Stimulated activated CD4-positive, alpha-beta T cell treated with anti-CD3 and anti-CD28 coated beads, Interleukin-1b, Interleukin-23, amount 100 ng/mL, for 4 hours (primary cell): ENCODE results near the gene TTLL12.

Experiments used
- DNase-seq, 2 donors: peaks; one replicate each; pipeline ENCODE4 v3.0.0-alpha.2; 2020; ENCODE audit warnings: low read depth in 2 of 2

The TTLL12 gene

DNA sequence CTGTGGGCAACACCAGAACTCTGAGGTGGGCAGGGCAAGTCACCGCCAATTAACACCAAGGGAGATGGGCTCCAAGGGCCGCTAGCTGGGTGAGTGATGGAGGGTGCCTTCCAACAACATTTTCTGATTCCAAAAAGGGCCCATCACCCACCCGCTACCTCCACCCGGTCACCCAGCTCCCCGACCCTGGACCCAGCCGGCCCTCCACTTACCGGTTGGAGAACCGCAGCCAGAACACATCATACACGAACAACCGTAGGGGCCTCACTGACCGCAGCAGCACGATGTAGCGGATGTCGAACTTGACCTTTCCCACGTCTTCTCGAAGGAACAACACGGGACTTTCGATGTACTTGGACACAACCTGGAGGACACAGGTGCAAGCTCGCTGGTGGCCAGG is 14.7 kb downstream of the TTLL12 start:
- DNase-seq: no peak

- DNase-seq: no peak
Measured at GRCh38 chr22:43171607-43172006, 15.3 kb downstream of the TTLL12 start.

DNA sequence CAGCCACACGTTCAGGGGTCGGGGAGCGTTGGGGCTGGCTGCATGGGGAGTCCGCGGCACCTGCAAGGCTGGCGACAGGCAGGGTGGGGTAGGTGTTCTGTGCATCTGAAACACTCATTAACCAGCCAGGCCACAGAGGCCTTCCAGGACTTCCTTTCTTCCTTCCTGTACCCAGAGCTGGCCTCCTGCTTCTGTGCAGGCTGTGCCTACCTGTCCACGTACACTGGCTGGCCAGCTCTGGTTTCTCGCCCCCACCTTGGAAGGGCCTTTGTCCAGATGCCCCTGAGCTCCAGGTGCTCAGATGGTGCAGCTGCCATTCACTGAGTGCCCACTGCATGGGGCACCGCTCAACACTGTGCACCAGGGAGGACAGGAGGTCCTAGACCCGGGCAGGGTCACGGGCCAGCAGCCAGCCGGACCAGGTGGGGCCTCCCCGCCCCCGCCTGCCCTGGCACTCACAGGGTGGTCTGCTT is 15.9 kb downstream of the TTLL12 start:
- no peak for DNase-seq

GRCh38 chr22:43170131-43170480 is 16.8 kb downstream of the TTLL12 start:
- no peak for DNase-seq

DNA sequence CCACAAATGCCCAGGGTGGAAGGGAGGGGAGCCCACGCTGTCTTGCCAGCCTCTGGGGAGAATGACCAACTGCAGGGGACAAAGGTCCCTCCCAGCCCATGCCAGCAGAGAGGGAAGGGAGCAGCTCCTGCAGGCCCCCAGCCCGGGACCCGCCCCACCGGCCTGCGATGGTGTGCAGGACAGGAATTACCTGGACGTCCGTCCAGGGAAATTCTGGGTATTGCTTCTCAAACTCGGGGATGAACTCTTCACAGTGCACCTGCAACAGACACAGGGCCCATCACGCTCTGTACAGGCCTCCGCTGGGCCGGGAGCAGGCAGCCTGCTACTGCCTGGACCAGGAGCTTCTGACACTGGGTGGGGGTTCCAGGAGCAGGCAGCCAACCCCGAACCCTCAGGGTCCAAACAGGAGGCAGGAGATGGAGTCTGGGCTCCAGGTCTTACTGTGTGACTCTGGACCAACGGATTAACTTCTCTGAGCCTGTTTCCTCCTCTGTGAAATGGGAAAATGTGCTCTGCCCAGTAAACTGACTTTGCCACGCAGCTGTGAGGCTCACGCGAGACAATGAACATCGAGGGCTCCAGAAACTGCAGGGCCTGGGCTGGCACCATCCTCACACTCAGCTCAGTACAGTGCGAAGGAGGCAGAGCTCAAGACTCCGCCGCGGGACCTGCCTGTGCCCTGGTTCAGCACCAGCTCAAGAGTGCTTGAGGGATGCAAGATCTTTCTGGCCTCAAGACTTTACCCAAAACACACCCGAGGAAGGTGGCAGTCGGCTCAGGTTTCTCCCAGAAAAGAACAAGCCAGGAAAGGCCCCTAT is 17.4 kb downstream of the TTLL12 start:
- no peak for DNase-seq

DNA sequence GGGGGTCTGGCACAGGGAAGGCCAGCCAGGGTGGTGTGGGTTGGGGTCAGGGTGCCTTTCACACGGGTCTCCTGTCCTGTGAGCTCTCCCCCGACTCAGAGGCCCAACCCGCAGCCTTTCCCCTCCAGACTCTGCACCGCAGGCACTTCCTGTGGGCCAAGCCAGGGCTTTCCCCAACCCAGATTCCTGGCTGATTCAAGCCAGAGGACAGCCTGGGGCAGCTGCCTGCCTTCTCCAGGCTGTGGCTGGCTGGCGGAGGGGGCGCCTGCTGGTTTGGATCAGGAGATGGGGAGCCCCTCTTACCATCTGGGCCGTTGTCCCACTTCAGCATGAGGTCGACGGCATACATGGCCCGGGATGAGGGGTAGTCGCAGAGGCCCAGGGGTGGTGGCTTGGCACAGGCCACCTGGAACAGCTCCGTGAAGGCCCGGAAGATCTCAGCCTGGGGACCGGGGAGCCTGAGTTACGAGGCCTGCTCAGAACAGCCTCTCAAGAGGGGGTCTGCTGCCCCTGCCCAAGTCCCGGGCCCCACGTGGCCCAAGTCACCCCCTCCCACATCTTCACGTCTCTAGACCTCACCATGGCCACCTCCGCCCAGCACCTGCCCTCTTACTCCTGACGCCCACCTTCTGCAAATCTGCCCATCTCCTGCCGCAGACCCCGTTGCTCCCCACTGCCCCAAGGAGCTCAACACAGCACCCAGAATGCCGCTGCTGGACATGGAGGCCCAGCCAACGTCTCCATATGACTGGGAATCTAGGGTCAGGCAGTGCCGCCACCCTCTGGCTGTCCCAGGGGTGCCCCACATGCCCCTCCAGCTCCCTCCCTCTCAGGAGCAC is 18.2 kb downstream of the TTLL12 start:
- DNase-seq: no peak

GRCh38 chr22:43167001-43167589 is 19.8 kb downstream of the TTLL12 start:
- no peak for DNase-seq

- no peak for DNase-seq
Measured at GRCh38 chr22:43166132-43166930, 20.6 kb downstream of the TTLL12 start.

DNA sequence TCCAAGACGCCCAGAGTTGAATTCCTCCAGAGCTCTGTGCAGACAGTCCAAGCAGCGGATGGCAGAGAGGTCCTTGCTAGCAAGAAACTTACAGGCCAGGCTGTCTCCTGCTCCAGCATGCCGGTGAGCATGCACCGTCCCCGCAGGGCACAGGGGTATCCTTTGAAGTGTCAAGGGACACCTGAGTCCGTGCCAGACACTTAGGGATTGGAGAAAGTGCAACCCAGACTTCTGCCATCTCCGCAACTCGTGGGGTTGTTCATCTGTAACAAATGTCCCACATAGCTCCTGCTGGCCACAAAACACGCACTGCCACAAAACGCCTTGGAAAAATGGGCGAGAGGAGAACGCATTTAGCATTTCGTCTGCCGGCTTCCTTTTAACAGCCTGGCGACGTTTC is 22.3 kb downstream of the TTLL12 start:
- no peak for DNase-seq

GRCh38 chr22:43163241-43163795 is 23.6 kb downstream of the TTLL12 start:
- DNase-seq: no peak

DNA sequence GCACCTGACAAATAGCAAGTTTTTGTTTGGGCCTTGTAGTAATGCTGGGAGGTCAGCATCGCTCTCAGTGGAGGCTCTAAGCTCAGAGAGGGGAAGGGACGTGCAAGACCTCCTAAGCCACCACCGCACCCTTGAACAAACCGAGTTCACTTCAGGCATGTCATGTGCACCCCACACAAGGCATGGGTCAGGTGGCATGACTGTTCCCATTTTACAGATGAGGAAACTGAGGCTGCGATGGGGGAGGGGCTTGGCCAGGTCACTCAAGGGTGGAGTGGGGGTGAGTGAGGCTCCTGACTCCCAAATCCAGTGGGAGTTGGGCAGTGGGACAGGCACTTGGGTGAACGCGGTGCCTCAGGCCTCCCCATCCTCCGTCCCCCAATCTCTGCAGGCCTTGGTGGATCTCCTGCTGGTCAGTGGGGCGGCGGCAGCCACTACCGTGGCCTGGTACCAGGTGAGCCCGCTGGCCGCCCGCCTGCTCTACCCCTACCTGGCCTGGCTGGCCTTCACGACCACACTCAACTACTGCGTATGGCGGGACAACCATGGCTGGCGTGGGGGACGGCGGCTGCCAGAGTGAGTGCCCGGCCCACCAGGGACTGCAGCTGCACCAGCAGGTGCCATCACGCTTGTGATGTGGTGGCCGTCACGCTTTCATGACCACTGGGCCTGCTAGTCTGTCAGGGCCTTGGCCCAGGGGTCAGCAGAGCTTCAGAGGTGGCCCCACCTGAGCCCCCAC is 24.4 kb downstream of the TTLL12 start:
- DNase-seq: no peak

DNA sequence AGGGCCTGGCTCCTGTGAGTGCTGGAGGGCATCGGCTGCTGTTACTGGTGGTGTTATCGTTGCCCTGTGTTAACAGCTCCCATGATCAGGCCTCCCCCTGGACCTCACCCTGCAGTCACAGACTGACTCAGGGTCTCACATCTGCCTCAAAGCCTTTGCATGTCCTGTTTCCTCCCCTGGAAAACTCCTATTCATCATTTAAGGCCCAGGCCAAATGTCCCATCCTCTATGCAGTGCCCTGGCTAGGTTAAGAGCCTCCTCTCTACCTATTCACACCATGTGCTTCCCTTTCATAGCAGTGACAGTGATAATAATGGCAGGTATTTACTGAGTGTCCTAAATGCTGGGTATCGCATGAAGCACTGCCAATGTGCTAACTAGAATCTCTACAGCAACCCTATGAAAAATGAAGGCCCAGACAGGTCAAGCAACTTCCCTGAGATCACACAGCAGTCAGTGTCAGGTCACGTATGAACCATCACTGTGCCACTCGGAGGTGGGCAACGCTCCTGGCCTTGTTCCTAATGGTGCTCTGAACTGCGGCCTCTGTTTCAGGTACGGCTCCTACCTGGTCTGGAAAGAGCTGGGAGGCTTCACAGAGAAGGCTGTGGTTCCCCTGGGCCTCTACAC is 26.3 kb downstream of the TTLL12 start:
- DNase-seq: no peak

DNA sequence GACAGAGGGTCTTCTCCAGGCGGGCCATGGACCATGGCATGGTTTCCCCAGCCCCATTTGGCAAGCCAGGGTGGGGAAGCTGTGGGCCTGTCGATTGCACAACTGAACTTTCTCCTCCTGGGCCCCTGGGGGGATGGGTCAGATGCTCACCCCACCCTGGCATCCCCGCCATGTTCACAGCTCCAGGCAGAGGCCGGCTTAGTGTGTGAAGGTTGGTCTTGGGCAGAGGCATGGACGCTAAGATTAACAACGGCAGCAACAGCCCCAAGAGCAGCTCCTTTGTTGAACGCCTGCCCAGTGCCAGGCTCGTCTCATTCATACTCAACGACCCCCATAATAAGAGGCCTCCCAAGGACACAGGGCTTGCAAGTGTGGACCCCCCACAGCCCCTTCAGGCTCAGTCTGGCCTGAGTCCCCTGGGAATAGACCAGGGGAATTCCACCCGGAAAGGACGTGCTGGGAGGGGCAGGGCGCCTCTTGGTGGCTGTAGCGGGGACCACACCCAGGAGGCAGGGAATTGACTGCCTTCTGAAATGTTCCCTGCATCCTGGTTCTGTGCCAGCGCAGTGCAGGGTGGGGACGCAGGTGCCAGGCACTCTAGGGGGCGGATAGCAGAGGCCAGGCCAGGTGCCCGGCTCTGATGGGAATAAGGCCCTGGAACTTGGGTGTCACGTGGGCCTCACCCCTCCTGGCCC is 27.3 kb downstream of the TTLL12 start:
- no peak for DNase-seq

DNA sequence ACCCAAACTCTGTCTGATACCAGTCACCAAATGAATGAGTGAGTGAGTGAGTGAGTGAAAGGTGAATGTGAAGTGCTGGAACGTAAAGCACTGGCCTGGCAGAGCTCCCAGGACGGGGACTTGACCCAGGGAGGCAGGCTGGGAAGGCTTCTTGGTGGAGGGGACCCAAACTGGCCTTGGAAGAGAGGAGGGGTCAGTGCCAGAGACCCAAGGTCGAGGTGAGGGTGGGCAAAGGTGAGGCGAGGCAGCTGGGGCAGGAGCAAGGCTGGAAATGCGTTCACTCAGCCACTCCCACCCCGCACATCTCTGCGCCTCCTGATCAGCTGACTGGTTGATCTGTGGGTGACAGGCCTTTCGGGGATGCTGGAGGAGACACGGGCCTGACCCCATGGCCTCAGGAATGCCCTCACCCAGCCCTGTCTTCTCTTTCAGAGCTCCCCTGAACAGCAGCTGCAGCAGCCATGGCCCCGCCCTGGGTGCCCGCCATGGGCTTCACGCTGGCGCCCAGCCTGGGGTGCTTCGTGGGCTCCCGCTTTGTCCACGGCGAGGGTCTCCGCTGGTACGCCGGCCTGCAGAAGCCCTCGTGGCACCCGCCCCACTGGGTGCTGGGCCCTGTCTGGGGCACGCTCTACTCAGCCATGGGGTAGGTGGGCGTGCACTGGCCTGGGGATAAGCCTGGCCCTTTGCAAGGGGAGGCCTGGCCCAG is 28.0 kb downstream of the TTLL12 start:
- DNase-seq: no peak

DNA sequence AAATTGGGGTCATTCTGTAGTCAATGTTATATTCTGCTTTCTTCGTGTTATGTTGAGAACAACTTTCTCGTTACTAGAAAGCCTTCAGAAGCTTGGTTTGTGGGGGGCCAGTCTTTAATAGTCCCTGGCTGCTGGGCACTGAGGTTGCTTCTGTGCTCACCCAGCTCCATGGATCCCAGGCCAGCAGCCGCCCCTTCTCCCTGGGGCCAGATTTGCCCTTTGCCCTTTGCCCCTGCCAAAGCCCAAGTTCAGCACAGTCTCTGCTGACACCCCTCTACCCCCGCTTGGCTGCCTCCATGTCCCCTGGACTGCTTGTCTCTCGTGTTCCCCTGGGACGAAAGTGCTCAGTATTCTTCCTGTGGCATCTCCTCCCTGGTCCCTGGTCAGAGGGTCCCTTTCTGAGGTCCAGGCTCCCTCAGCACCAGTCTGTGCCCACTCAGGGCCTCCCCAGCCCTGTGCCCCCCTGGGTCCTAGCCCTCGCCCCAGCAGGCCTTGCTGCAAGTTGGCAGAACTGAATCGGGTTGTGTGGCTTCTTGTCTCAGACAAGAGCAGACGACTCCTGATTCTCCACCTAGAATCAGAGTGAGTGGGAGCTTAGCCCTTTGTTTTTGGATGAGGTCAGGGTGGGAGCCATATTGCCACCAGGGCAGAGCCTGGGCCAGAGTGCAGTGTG is 28.9 kb downstream of the TTLL12 start:
- no peak for DNase-seq

- DNase-seq: no peak
Measured at GRCh38 chr22:43156413-43156812, 30.5 kb downstream of the TTLL12 start.

GRCh38 chr22:43155789-43156188 is 31.1 kb downstream of the TTLL12 start:
- no peak for DNase-seq

DNA sequence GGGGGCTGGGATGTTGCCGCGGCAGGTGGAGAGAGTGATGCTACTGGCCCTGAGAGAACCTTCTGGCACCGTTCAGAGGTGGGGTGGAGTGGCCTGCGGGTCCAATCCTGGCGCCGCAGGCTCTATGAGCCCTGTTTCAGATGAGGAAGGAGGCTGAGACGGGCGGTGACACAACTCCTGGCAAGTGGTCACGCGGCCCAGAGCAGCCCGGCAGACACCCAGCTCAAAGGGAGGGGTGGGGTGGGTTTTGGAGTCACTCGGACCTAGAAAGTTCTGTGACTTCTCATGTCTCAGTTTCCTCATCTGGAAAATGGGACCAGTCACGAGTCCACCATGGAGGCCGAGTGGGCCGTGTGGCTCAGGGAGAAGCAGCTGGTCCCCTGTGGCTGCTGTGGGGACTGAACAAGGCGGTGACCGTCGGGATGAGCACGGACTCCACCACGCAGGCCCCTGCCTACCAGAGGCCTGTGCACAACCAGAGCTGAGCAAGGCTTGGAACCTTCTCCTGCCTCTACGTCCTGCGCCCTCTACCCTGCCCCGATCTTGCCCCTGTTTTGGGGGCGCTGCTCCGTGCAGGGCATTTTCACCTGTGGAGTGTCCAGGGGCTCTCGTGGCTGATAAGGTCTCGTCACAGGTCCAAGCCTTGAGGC is 31.9 kb downstream of the TTLL12 start:
- no peak for DNase-seq
